ENCODE results near the gene ATP2B1.

Gene ATP2B1

GRCh38 chr12:89692439-89692838, 16.2 kb downstream of the ATP2B1 start:
- DNase-seq (ENCODE audit: low read depth in 2 of 2): no peak

DNA sequence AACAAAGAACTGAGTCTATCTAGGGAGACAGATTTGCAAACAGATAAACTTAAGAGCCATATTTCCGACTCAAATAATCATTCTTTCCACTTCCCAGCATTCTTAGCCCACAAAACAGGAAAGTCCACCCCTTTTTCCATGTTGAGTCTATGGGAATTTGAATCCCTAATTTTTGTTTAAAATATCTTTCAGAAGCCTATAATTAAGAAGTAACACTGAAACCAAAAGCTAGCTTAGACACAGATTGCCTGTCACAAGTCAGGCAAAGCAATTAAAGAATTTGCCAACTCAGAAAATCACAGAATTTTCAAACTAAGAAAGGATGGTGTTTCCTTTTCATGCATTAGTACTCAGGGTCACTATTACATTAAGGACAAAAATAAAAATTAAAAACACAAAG, 17.0 kb downstream of the ATP2B1 start:
- no peak for DNase-seq (ENCODE audit: low read depth in 2 of 2)

DNA sequence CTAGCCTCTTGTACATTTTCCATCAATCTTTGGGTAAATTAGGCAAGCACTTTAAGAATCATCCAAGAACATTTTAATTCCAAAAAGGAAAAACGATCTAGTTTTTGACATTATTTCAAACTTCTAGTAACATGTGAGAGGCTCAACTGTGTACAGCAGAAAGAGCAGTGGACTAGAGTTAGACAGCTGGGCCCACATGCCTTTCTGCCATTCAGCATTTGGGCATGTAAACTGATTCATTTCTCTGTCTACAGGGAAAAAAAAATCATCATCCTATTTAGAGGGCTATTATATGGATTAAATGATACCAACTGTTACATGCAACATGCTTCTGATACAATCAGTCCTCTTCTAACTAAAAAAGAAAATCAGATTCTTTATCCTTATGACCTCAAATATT, 17.7 kb downstream of the ATP2B1 start:
- DNase-seq (ENCODE audit: low read depth in 2 of 2): no peak

GRCh38 chr12:89689306-89689705, 19.3 kb downstream of the ATP2B1 start:
- no peak for DNase-seq (ENCODE audit: low read depth in 2 of 2)

GRCh38 chr12:89686311-89686710, 22.3 kb downstream of the ATP2B1 start:
- DNase-seq (ENCODE audit: low read depth in 2 of 2): no peak

DNA sequence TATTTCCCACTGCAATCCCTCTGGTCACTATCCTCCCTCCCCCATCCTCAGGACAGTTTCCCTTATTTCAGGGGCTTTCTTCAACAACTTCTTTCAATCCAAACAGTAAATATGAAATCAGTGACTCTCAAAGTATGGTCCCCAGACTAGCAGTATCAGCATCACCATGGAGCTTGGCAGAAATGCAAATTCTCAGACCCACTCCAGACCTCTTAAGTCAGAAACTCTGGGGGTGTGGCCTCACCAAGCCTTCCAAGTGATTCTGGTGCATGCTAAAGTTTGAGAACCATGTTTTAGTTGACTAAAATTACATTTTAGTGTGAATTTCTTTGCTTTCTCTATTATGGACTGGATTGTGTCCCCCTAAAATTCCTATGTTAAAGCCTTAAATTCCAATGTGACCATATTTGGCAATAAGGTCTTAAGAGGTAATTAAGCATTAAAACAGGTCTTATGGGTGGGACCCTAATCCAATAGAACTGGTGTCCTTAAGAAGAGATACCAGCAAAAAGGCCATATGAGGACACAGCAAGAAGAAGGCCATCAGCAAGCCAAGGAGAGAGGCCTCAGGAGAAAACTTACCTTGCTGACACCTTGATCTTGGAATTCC, 23.2 kb downstream of the ATP2B1 start:
- no peak for DNase-seq (ENCODE audit: low read depth in 2 of 2)

DNA sequence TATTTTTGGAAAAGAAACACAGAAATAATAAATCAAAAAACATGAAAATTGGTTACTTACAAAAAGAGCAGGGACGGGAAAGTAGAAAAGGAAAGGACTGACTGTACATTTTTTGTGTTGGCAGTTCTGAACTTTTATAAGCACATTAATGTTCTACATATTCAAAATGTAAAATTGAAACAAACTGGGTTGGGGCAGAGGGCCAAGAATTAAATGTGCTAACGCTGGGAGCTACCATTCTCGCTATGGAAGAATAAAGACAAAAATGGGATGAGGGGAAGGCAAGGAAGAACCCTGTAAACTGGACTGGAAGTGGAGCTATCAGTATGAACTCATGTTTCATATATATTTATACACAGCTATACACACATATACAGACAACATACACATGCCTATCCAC, 24.5 kb downstream of the ATP2B1 start:
- DNase-seq (ENCODE audit: low read depth in 2 of 2): no peak

DNA sequence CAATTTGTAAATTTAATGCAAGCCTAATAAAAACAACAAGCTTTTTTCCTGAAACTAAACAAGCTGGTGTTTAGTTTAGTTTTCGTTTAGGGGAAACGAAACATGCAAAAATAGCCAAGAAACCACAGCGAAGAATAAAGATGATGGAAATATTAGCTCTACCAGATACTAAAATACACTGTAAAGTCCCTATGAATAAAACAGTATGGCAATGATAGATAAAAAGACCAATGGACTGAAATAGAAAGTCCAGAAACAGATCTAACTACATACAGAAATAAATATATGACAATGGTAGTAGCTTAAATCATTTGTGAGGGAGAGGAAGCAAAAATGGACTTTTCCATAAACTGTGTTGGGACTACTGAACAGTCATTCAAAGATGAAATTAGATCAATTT, 26.4 kb downstream of the ATP2B1 start:
- DNase-seq (ENCODE audit: low read depth in 2 of 2): no peak

- no peak for DNase-seq (ENCODE audit: low read depth in 2 of 2)
These were observed 28.2 kb downstream of the ATP2B1 start for GRCh38 chr12:89680409-89680808.

GRCh38 chr12:89679631-89680030, 29.0 kb downstream of the ATP2B1 start:
- no peak for DNase-seq (ENCODE audit: low read depth in 2 of 2)

GRCh38 chr12:89678225-89678624, 30.4 kb downstream of the ATP2B1 start:
- no peak for DNase-seq (ENCODE audit: low read depth in 2 of 2)

DNA sequence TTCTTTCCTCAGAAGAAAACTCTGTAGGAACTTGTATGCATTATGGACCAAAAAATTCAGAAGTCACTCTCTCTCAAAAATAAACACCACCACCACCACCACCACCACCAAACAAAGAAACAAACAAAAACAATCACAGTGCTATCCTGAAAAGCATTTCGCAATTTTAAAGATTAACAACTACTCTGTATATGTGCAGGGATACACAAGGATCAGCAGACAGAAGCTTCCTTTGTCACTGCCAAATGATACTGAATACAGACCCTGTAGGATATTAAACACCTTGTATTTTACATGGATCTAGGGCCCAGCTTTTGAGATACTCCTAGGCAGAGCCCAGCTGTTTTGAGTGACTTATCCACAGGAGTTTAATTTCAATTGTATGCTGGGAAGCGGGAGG, 31.7 kb downstream of the ATP2B1 start:
- DNase-seq (ENCODE audit: low read depth in 2 of 2): no peak

DNA sequence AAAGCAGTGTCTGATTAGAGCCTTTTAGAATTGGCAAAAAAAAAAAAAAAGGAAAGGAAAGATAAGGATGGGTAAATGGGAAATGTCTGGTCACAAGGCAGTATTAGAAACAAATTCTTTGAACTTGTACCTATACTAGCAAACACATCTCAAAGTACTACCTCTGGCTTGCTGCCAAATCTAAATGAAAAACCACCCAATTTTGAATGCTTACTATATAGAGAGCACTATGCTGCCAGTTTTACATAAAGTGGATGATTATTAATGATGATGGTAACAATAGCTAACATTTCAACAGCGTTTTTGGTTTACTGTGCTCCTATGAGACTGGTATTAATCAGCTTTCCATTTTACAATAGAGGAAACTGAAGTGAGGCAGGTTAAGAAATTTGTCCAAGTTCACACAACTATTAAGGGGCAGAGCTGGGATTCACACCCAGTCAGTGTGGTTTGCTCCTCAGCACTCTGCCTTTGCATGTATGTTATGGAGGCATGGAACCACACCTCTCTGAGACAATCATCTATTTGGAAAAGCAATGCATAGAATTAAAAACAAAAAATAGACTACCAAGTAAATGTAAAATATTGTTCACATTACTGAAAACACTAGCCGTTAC, 34.2 kb downstream of the ATP2B1 start:
- no peak for DNase-seq (ENCODE audit: low read depth in 2 of 2)

DNA sequence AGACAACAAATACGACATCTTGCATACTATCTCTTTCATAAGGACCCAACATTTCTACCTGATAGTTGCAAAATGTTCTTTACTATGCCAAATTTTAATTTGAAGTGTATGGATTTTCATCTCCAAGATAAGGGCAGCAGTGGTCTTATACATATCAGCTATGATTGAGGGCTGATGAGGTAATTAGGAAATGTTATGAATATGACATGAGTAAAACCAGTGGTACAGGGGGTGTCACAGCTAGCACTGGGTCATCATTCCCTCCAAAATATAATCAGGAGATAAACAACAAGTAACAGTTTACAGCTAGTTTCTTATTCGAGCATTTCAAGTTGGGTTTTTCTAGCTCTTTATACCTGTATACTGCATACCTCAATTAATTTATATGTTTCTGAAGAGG, 35.0 kb downstream of the ATP2B1 start:
- DNase-seq (ENCODE audit: low read depth in 2 of 2): no peak

DNA sequence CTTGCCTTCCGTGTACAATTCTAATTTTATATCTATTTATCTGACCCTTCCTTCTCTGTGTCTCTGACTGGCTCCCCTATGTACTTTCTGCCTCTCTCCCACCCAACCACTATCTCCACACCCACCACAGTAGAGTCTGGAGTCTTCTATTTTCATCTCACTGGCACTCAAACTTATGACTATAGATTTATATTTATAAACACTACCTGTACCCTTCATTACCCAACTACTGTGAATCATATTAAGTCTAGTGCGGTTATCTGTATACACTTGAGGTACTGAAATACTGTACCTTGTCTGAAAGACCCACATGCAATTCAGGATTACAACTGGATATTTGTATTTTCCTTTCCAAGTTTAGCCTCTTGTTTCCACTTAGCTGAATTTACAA, 36.1 kb downstream of the ATP2B1 start:
- no peak for DNase-seq (ENCODE audit: low read depth in 2 of 2)

GRCh38 chr12:89671469-89671868, 37.2 kb downstream of the ATP2B1 start:
- no peak for DNase-seq (ENCODE audit: low read depth in 2 of 2)

GRCh38 chr12:89669197-89669596, 39.4 kb downstream of the ATP2B1 start:
- no peak for DNase-seq (ENCODE audit: low read depth in 2 of 2)

GRCh38 chr12:89665556-89665955, 43.1 kb downstream of the ATP2B1 start:
- no peak for DNase-seq (ENCODE audit: low read depth in 2 of 2)

GRCh38 chr12:89664441-89664840, 44.2 kb downstream of the ATP2B1 start:
- no peak for DNase-seq (ENCODE audit: low read depth in 2 of 2)

DNA sequence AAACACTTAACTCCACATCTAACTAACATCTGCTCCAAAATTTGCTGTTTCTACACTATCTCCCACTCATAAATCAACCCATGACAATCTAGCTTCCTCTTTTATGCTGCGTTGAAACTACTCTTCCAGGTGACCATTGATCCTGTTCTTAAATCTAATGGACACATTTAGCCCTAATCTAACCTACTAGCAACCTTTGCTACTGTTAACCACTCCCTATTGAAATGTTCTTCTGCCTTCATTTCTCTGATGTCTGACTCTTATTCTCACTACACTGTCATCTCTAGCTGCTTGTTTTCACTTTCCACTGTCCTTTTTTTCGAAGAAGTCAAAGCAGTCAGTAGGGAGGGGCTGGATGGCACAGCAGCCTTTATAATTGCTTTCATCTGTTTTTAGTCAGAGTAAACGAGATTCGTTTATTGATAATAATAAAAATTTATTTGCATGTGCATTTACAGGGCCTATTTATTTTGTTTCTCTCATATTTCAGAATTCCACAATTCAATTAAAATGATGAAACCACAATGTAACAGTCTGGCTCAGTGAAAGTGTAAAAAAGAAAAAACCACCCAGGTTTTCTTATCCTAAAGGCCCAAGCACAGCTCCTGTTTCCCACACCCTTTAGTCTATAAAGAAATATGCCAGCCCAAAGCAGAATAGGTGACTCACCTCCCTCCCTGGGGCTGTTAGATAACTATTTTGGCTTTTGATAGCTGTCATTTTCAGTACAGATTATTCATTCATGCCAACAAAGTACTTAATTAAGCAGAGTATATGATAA, 44.9 kb downstream of the ATP2B1 start:
- DNase-seq (ENCODE audit: low read depth in 2 of 2): no peak

GRCh38 chr12:89662623-89663022, 46.0 kb downstream of the ATP2B1 start:
- no peak for DNase-seq (ENCODE audit: low read depth in 2 of 2)

DNA sequence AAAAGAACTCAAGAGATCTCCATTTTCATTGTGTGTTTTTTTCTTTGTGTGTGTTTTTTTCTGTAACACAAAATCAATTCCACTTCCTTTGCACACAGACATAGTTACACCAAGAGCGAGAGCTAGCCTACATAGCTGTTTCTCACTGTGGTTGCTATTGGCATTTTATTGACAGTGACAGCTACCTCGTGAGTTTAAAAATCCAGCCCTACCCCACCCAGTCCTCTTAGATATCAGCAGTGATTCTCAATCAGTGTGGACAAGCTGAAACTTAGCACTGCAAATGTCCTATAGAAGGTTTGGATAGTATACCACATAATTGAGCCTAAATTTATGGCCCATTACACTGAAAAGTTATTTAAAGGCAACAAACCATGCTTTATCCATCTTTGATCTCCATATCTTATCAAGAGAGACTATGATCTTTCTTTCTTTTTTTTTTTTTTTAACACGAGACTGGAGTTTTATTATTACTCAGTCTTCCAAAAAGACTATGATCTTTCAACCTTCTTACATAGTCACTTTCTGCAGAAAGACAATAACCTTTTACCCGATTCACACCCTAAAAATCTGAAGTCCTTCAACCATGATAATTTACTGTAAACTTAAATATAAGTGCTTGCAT, 46.8 kb downstream of the ATP2B1 start:
- no peak for DNase-seq (ENCODE audit: low read depth in 2 of 2)

- no peak for DNase-seq (ENCODE audit: low read depth in 2 of 2)
These were observed 50.9 kb downstream of the ATP2B1 start for GRCh38 chr12:89657739-89658138.
